ENCODE measurements around the gene APIP. TPM values are rescaled to one million over a fixed set of nuclear protein-coding genes. Genes with fewer than 3 reads are reported as not detected.

The APIP gene
- total and polyA plus RNA-seq, 10 of the 15 experiments (the other 5 are each of a cell fraction or from before 2014, with no cell fraction given), result 26.8 to 87.1 (median 52.8) TPM

- CTCF ChIA-PET, result interaction anchor here (0.9 to 6.3 kb wide), 9 partner anchors 9 to 464 kb away, joined by 3 to 172 read pairs (median 5); no protein-coding TSS in a partner anchor
- no peak for TF ChIP-seq IKZF1 (conservative IDR thresholded peaks at IDR 0.05)
- no peak for TF ChIP-seq NBN (IDR thresholded peaks at IDR 0.05)
- no peak for TF ChIP-seq CUX1 (IDR thresholded peaks at IDR 0.05; ENCODE audit: insufficient replicate concordance, low read depth, low read length)
- no peak for TF ChIP-seq BCLAF1 (IDR thresholded peaks at IDR 0.05)
- no peak for TF ChIP-seq MAX (IDR thresholded peaks at IDR 0.05; ENCODE audit: low read depth, low read length)
- no peak for TF ChIP-seq ZNF274 (IDR thresholded peaks at IDR 0.05; ENCODE audit: insufficient read depth, insufficient read length)
- no peak for TF ChIP-seq KAT2A (conservative IDR thresholded peaks at IDR 0.05; ENCODE audit: control insufficient read depth, low read depth, low read length)
- TF ChIP-seq NR2F1 (conservative IDR thresholded peaks at IDR 0.05), result no peak
- TF ChIP-seq BRCA1 (IDR thresholded peaks at IDR 0.05; ENCODE audit: low read depth, low read length), result no peak
- TF ChIP-seq MYC (IDR thresholded peaks at IDR 0.05; ENCODE audit: insufficient read depth, insufficient read length, insufficient replicate concordance, low read length, severe bottlenecking), result no peak
- no peak for TF ChIP-seq FOXM1 (IDR thresholded peaks at IDR 0.05; ENCODE audit: low read depth, low read length)
- TF ChIP-seq EP300 (IDR thresholded peaks at IDR 0.05; ENCODE audit: borderline replicate concordance in 1 of 2, control insufficient read depth in 1 of 2, low read depth in 2 of 2, low read length in 2 of 2), result no peak
- no peak for TF ChIP-seq ASH2L (IDR thresholded peaks at IDR 0.05; ENCODE audit: borderline replicate concordance, low read depth)
- WGBS (ENCODE audit: insufficient coverage, insufficient replicate concordance, low lambda C conversion rate, missing lambda C conversion rate), result 80% methylated on average over 3 of the region's 3 CpGs
- Histone ChIP-seq H3K9me3 (replicated peaks; ENCODE audit: control insufficient read depth, insufficient read depth, low read length) (no peaks in the 10 kb centered on the region), H4K20me1 (ENCODE audit: control insufficient read depth, insufficient read depth) (no peaks in the 10 kb centered on the region), H3K79me2 (ENCODE audit: control insufficient read depth, insufficient read depth, low read length) (peaks cover 2% of the 10 kb centered on the region; the same call in 1 of the 2 replicates), H3K4me1 (ENCODE audit: control insufficient read depth, insufficient read depth, low read length) (0 out of 2 replicates have a peak, but pooled peaks cover 2% of the 10 kb centered on the region), H3K27me3 (replicated peaks in 1 of 2; ENCODE audit: control insufficient read depth in 2 of 2, insufficient read depth in 2 of 2, low read length in 1 of 2) (no peaks in the 10 kb centered on the region), H3K4me2 (ENCODE audit: control insufficient read depth, insufficient read depth) (no peak overlapping the region), H3K4me3 (no peak overlapping the region), H2AFZ (ENCODE audit: control insufficient read depth, low read depth, low read length) (no peak overlapping the region), H3K36me3 (ENCODE audit: control insufficient read depth in 2 of 2, insufficient read depth in 2 of 2, low read length in 1 of 2) (no peaks in the 10 kb centered on the region), H3K9ac (ENCODE audit: control insufficient read depth, insufficient read depth, low read length) (no peak overlapping the region), H3K27ac (ENCODE audit: control insufficient read depth, insufficient read depth) (no peak overlapping the region)
- SMC1A ChIA-PET (ENCODE audit: uncharacterized antibody, unreplicated experiment), result interaction anchor here (0.7 to 6.3 kb wide), 11 partner anchors 11 to 481 kb away, joined by 3 to 110 read pairs (median 3); partner anchors contain the start of gene CD44
- in situ Hi-C loops (cut with MboI) (no loop called here), intact Hi-C loops (cut with micrococcal nuclease; ENCODE audit: unreplicated experiment) (loop anchor here (5.0 kb wide), 2 partner anchors 214 to 559 kb away; no protein-coding TSS in a partner anchor)
- no peak for DNase-seq (ENCODE audit: low read depth, low spot score)
- no peak for FAIRE-seq
- POLR2A ChIA-PET, result no interaction called here
- ATAC-seq, result no peak
- RAD21 ChIA-PET (ENCODE audit: unreplicated experiment), result interaction anchor here (0.6 to 6.7 kb wide), 10 partner anchors 71 to 785 kb away, joined by 3 to 100 read pairs (median 3); no protein-coding TSS in a partner anchor
- no TSS peak for BruUV-seq (replicated peaks)
Observed at GRCh38 chr11:34928268-34928959, 12.2 kb upstream of the APIP start.
